ENCODE results near the gene SUGT1.
A peak's percentile ranks its signal among the peaks of the same experiment; 100 is the strongest.
"Not testable (repeated sequence)": the region's sequence is repeated elsewhere in the genome, so short reads cannot be mapped to it uniquely, and the experiment has no call there.

SUGT1 gene

DNA sequence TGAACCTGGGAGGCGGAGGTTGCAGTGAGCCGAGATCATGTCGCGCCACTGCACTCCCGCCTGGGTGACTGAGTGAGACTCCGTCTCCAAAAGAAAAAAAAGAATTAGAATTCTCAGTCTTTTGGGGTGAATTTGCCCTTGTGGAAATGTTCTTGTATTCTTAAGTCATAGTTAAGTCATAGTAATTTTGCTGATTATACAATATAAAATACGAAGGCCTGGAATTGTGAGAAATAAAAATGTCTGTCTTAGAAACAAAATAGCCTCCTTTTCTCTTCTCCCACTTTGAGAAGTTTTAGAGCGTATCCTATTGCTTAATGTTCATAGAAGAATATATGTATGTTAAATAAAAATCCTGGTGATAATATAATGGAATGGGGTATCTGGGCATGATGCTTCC is 18.1 kb downstream of the SUGT1 start:
- no peak for DNase-seq

DNA sequence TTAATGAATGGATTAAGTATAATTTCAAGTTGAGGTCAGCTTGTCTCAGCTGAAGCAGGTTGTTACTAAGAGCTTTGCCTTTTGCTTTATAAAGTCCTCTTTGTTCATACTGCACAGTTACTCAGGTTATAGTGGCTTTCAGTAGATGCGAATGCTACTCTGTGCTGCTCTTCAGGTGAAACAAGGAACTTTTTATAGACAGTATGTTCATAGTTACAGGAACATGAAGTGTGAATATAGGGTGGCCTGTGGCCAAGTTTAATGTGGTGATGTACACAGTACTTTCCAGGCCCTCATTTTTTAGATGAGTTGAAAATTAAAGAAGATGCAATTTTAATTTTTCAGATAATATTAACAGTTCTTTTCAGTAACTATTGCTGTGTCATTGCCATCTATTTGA is 20.8 kb downstream of the SUGT1 start:
- no peak for DNase-seq

DNA sequence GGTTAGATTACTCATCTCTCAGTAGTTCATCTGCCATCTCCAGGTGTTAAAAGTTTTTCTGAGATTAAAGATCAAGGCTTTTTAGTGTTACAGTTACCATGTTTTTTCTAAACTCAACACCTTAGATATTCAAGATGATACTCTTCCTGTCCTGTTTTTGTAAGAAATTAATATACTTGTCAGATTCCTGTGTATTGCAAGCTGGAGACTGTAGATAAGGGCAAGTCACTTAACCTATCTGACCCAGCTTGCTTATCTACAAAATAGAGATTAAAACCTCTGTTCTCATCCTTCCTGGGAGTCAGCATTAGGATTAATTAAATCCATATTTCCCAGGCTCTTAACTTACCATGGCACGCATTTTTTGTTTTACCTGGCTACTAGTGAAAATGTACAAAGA is 25.2 kb downstream of the SUGT1 start:
- no peak for DNase-seq

DNA sequence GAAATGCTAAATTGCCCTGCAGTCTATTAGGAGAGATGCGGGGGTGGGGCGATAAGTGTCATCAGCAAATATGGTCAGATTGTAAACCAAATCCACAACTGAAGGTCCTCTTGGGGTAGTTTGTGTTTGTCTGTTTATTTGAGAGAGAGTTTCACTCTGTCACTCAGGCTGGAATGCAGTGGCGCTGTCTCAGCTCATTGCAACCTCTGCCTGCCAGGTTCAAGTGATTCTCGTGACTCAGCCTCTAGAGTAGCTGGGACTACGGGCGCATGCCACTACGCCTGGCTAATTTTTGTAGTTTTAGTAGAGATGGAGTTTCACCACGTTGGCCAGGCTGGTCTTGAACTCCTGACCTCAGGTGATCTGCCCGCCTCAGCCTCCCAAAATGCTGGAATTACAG is 33.2 kb downstream of the SUGT1 start:
- not testable (repeated sequence) for DNase-seq

DNA sequence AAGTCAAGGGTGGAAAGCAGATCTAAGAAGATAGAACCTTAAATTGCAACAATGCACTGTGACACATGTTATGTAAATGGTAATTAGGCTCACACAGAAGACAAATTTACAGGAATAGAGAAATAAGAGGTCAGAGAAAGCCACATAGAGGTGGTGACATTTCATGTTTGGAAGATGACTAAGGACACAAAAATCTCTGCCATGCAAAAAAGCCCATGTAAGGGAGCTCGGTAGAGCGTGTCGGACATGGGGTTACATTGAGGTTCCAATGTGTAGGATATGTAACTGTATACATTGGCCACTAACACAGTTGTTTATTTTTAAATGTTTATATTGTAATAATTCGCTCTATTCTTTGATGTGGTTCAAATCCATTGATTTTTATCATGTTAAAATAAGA is 33.7 kb downstream of the SUGT1 start:
- no peak for DNase-seq

DNA sequence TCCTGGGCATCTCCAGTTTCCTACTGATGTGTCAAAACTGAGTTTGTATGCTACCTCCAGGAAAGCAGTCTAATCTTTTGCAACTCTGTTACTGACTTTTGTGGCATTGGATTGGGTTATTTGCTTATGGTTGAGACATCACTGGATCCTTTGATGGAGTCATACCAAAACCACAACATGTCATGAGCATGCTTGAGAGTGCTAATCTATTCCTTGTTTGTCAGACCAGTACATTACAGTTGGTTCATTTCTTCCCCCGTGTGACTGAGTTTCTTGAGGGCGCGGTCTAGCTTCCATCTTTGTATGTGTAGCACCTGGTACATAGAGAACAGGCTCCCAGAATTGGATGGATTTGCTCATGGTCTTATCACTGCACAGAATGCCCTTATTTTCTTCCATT is 43.2 kb downstream of the SUGT1 start:
- no peak for DNase-seq

DNA sequence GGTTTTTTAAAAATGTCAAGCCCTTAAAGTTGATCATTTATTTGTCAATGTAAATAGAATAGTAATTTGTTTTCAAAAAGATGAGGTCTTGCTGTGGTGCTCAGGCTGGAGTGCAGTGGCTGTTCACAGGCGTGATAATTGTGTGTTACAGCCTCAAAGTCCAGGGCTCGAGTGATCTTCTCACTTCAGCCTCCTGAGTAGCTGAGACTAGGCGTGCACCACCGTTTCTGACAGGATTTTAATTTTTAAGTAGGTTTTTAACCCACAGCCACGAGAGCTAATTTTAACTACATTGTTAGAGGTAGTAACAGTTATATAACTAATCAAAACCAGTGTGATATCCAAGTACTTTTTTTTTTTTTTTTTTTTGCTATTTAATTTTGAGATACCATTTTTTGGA is 43.9 kb downstream of the SUGT1 start:
- no peak for DNase-seq

DNA sequence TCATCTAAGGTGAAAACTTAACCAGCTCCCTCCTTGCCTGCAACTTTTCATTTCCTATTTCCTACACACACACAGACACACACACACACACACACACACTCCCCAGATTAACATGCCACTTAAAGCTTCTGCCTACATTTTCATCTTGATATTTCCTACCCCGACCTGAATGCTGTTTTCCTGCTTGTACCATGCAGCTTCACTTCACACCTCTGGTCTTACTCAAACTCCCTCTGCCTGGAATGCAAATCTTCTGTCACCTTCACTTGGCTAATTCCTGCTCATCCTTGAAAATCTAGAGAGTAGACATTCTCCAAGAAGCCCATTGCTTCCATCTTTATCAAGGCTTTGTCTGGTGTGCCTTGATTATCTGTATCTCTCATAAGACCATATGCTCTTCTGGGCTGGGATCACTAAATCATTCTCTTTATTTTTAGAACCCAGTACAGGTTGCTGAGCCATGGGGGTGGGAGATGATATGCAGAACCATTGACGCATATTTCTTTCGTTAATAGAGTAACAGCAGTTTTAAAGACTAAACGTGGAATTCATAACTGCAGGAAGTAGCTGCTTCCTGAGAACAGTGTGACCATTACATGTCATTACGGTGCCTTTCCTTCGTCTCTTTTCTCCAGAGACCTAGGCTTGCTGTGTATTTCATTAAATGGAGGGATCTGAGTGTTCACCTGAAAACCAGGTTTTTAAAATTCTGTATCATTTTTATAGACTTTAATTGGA is 49.3 kb downstream of the SUGT1 start:
- no peak for DNase-seq

DNA sequence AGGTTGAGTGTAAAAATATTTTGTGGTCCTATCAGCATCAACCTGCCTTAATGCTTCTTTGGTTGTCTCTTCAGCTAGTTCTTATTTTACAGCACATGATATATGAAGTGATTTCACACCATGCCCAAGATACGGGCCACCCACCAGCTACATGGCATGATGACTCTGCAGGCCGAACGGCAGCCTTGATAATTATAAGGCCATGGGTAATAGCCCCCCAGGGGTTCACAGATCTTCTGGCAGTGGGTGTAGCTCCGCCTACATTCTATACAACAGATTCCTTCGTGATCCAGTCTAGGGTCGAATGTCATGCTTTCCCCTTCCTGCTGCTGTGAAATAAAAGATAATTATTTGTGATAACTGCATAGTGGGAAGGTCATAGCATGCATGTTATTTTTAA is 50.8 kb downstream of the SUGT1 start:
- no peak for DNase-seq

DNA sequence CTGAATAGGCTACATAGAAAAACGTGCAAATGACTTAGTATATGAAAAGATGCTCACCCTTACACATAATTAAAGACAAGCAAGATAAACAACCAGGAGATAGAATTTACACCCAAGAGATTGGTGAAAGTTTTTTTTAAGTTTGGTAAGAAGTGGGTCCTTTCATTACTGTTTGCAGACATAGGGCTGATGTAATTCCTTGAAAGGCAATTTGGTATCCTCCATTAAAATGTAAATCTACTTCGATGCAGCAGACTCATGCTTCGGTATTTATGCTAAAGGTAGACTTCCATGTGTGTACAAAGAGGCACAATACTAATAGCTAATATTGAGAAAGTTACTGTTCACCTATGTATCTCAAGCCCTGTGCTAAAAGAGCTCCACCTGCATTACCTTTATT is 53.4 kb downstream of the SUGT1 start:
- DNase-seq = no peak

DNA sequence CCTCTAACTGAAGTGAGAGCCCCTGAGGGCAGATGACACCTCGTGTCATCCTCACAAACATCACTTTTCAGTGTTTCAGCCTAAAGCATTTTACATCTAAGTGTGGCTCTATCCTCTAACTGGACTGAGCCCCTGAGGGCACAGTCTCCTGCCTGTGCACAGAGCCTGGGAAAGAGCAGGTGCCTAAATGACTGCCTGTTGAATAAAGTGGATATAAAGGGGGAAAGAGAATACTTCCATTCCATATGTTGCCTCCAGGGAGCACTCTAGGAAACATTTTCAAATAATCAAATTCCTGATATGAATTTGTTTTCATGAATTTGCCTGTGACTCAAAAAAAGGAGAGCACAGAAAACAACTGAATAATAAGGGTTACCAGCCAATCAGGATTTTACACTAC is 54.7 kb downstream of the SUGT1 start:
- DNase-seq = no peak

DNA sequence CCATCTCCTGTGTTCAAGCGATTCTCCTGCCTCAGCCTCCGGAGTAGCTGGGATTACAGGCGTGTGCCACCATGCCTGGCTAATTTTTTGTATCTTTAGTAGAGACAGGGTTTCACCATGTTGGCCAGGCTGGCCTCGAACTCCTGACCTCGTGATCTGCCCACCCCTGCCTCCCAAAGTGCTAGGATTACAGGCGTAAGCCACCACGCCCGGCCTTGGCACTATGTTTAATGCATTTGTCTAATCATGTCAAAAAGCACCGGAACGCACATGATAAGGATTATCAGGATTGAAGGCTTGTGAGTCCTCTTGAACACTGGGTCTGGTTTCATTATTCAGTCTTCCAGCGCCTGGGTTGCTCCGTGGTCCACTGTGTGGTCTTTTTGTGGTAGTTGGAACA is 55.6 kb downstream of the SUGT1 start:
- not testable (repeated sequence) for DNase-seq

DNA sequence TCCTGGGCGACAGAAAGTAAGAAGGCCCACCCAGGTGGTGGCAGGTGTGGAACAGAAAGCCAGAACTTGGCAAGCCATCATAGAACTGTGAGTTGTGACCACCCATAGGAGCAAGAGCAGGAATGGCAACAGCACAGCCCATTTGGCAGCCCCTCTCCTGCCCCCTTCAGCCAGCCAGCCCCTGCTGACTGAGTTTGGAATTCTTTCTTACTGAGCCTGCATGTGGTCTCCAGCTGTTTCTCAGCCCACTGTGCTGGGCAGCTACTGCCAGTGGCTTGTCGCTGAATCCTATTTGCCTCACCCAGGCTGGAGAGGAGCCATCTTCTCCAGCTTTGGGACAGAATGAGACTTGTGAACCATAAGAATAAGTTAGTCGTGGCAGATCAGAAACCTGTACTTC is 58.6 kb downstream of the SUGT1 start:
- DNase-seq = no peak

DNA sequence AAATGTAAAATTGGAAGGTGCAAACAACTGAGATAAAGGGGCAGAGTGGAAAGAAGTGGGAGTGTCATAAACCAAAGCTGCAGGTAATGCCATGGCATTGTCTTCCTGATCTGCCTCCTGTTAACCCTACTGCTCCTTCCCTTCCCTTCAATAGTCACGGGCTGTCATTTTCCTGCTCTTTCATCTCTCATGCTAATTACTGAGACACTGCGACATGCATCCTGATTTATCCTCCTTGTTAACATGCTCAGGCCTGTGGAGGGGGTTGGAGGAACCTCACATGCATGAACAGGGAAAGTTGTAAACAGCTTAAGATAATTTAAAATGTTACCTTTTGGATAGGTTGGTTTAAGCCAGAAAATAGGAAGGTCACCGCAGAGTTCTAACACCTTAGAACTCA is 59.7 kb downstream of the SUGT1 start:
- DNase-seq = no peak

DNA sequence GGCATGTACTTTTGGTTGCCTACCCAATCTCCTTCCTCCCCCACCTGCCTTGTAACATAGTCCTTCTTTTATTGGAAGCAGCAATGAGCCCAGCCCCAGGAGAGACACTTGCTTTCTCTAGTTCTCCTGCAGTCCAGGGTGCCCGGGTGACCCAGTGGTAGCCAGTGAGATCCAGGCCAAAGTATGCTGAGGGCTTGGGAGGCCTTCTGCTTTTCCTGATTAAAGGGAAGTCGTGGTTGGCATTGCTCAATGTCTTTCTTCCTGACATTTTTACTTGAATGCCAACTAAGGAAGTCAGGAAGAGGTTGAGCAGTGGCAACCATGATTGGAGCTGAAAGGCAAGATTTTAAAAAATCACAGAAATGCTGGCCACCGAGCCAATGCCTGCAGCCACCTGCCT is 61.3 kb downstream of the SUGT1 start:
- DNase-seq = no peak

DNA sequence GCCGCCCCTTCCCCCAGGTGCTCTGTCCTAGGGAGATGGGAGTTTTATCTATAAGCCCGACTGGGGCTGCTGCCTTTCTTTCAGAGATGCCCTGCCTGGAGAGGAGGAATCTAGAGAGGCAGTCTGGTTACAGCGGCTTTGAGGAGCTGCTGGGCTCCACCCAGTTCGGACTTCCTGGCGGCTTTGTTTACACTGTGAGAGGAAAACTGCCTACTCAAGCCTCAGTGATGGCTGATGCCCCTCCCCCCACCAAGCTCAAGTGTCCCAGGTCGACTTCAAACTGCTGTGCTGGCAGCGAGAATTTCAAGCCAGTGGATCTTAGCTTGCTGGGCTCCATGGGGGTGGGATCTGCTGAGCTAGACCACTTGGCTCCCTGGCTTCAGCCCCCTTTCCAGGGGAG is 68.3 kb downstream of the SUGT1 start:
- DNase-seq = not testable (repeated sequence)

DNA sequence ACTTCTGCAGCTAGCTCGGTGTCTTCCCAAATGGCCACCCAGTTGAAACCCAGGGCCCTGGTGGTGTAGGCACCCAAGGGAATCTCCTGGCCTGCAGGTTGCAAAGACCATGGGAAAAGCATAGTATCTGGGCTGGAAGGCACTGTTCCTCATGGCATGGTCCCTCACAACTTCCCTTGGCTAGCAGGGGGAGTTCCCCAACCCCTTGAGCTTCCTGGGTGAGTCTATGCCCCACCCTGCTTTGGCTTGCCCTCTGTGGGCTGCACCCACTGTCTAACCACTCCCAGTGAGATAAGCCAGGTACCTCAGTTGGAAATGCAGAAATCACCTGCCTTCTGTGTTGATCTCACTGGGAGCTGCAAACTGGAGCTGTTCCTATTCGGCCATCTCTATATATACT is 68.7 kb downstream of the SUGT1 start:
- DNase-seq = not testable (repeated sequence)

DNA sequence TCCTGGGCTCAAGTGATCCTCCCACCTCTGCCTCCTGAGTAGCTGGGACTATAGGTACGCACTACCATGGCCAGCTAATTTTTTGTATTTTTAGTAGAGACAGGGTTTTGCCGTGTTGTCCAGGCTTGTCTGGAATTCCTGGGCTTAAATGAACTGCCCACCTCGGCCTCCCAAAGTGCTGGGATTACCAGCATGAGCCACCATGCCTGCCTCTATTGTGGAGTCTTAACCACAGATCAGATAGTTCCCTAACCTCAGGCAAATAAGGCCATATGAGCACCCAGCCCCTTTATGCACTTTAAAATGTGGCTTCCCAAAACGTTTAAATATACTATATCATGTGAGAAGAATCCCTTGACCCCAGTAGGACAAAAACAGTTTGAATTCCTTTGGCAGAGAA is 70.5 kb downstream of the SUGT1 start:
- DNase-seq = no peak

DNA sequence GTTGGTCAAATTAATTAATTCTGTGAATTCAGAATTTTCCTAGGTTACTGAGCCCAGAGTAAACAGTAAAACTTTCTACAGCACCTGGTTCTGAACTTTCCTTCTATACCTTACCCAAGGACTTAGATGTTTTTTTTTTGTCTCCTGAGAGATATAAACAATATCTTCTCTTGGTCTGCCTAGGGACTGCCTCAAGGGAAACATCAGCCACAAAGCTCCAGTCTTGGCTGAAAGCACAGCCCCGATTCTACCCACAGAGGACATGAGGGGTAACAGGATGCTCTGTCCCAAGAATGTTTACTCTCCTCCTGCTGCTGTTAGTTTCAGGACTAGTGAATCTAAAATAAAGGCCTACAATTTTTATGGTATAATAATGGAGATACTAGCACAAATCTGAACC is 72.7 kb downstream of the SUGT1 start:
- DNase-seq = no peak

DNA sequence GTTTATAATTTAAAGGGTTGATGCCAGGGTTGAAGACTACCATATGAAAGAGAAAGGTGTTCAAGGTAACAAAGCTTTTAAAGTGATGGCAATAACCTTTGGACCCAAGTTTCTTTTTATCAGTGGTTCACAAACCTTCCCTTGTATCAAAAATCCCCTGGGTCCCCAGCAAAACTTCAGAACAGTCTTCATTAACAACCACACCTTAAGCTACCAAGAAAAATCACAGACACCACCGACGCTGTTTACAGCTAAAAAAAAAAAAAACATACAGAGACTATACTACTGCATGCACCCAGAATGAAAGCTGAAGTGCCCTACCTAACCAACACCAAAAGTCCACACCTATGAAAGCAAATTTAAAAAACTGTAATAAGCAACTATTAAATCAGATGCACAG is 73.6 kb downstream of the SUGT1 start:
- DNase-seq = no peak

DNA sequence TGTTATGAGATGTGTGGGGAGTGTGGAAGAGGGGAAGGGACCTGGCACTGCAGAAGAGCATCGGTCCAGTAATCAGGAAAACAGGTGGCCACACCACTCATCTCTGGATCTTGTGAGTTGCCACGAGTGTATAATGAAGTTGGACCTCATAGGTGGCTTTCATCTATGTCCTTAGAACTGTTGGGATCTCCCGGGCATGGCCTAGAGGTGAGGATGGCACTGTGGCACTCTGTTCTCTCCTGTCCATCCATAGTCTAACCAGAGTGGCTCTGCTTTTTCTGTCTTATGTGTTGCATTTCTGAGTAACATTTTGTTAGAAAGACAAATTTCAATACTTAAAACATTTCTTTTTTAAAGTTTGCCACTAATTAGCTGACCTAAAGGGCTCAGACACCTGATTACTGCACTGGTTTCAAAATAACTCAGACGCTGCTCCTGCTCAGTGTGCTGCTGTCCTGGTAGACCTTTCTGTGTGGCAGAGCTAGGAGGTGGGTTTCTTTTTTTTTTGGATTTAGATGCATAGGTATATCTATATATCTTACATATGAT is 81.5 kb downstream of the SUGT1 start:
- no peak for DNase-seq

DNA sequence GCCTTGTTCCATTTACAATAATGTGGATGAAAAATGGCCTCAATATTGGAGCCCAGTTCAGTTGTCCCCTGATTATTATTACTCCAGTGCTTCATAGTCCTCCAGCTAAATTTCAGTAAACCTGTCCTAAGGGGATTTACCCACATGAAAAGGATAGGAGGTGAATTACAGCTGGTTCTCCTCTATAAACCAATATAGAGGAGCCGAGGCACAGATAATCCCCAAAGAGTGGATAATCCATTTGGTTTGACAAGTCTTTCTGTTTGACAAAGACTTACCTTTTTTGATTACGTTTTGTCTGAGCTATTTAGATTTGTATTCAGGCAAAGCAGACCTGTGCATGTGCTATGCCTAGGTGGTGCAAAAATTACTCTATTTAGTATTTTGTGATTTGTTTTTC is 84.3 kb downstream of the SUGT1 start:
- no peak for DNase-seq

DNA sequence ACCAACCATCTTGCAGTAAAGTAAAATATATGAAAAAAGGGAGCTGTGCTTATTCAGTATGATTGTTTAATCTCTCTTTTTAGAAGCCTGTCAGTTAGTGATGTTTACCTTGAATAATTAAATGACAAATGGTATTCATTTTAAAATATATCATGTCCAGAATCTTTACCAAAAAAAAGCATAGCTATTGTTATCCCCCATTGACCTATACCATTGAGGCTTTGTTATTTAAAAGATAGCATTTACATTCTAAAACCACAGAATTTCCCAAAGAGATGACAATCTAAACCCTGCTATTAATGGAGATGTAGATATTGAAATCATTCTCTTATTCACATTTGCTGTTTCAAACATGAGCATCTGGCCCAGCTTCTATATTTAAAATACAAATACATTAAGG is 84.8 kb downstream of the SUGT1 start:
- no peak for DNase-seq

DNA sequence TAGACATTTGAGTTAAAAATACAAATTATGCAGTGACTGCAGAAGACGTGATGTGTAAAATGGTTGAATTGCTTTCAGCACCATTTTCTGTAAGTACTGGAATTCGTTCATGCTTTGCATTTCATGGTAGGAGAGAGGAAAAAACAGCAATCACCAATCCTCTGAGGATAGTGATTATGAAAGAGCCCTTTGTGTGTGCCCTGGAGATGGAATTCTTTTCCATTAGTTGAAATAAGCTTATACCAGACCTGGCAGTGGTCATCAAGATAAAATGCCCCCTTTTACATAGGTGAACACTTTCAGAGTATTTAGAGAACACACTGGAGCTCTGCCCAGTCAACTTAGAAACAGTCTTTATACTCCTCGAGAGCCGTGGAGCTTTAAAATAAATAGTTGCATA is 85.3 kb downstream of the SUGT1 start:
- DNase-seq = peak; percentile 0

DNA sequence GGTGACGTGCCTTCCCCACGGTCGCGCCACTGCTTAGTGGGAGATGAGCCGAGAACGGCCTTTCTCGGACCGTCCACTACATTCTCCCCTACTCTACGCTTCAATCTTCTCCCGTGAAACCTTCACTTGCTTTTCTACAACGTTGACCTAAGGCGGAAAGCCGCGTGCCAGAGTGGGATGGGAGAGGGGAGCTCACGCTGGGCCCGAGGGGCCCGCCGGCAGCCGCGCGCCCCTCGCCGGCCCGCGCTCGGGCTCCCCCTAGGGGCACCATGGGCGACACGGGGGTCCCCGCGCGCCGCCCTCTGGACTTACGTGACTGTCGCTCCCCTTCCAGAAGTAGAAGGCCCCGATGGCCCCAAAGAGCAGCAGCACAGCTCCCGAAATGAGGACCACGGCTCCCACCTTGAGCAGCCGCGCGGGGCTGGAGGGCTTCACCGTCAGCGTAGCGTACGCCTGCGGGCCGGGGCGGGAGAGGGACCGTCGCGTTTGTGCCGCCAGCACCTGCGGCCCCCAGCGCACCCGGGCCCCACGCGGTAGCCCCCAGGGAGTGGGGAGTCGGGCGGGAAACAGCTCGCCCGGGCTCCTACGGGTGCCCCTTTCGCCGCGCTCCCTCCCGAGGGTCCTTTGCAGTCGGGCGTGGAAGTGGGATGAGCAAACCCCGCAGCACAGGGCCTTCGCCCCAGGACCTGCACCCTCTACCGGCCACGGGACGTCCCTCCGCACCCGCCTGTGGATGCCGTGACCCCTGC is 86.3 kb downstream of the SUGT1 start:
- DNase-seq = no peak
